ENCODE data around the gene EZR.

DNA sequence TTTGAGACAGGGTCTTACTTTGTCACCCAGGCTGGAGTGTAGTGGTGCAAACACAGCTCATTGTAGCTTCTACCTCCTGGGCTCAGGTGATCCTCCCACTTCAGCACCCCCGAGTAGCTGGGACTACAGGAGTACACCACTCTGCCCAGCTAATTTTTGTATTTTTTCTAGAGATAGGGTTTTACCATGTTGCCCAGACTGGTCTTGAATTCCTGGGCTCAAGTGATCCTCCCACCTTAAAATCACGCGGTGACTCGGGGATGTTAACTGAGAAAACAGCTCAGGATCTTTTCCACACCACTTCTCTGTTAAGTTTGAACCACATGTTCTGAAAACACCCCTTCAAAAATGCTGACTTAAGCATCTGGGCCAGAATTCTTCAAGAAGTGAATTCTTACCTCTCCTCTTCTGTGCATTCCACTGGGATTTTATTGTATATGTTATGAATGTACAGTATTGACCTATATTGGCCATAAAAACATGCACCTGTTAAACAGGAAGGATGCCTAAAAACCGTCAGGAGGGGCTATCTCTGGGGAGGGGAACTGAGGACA, 96.9 kb downstream of the EZR start:
- TF ChIP-seq SIX5 (IDR thresholded peaks at IDR 0.05; ENCODE audit: low read depth, low read length) (no peak), MAFK (IDR thresholded peaks at IDR 0.05; ENCODE audit: low read depth, low read length) (no peak)
- TF ChIP-seq, protein P1, sequence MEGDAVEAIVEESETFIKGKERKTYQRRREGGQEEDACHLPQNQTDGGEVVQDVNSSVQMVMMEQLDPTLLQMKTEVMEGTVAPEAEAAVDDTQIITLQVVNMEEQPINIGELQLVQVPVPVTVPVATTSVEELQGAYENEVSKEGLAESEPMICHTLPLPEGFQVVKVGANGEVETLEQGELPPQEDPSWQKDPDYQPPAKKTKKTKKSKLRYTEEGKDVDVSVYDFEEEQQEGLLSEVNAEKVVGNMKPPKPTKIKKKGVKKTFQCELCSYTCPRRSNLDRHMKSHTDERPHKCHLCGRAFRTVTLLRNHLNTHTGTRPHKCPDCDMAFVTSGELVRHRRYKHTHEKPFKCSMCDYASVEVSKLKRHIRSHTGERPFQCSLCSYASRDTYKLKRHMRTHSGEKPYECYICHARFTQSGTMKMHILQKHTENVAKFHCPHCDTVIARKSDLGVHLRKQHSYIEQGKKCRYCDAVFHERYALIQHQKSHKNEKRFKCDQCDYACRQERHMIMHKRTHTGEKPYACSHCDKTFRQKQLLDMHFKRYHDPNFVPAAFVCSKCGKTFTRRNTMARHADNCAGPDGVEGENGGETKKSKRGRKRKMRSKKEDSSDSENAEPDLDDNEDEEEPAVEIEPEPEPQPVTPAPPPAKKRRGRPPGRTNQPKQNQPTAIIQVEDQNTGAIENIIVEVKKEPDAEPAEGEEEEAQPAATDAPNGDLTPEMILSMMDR (IDR thresholded peaks at IDR 0.05; ENCODE audit: control extremely low read depth in 1 of 3, insufficient read depth in 1 of 3, low read depth in 1 of 3, low read length in 3 of 3), result no peak
